SU-DHL-6 (cell line): ENCODE data around the gene BCAS1.

Source experiments
- CTCF ChIP-seq: fragments of 200-600 bp; sonication (generic); IDR thresholded peaks from one replicate; pipeline ENCODE4 v1.5.1; 2017; ENCODE audit warnings: antibody characterized with exemption, mild to moderate bottlenecking, low read length, moderate library complexity; ENCODE audit not compliant: insufficient read depth, poor library complexity, severe bottlenecking
- EZH2phosphoT487 ChIP-seq: fragments of 200-600 bp; sonication (generic), shearing (Covaris generic); conservative IDR thresholded peaks from 2 replicates; pipeline ENCODE4 v1.6.1; 2018; ENCODE audit warnings: mild to moderate bottlenecking, antibody characterized with exemption, low read length, moderate library complexity, mixed read lengths

GRCh38 chr20:53911301-53911700 is 159.1 kb downstream of the BCAS1 start:
- no peak for TF ChIP-seq CTCF
- TF ChIP-seq EZH2phosphoT487 = no peak
